Tibial artery (tissue), 4 donors: ENCODE results near the gene RET.

Experiments used
- DNase-seq, 2 donors: peaks; one replicate each; pipeline ENCODE4 v3.0.0-alpha.2; 2019
- H3K27ac ChIP-seq, 2 donors: fragments of 200-600 bp; sonication (generic) in 1 of 2; 1 replicate in 1 of 2; 2 replicates in 1 of 2; pipeline ENCODE4 v1.5.1; 2018 to 2019; ENCODE audit warnings: mild to moderate bottlenecking in 1 of 2
- H3K27me3 ChIP-seq, 2 donors: fragments of 200-600 bp; sonication (generic) in 1 of 2; one replicate each; pipeline versions ENCODE4 v1.5.1 to v1.6.0; 2016 to 2019
- H3K36me3 ChIP-seq, 3 donors: fragments of 200-600 bp; sonication (generic) in 2 of 3; one replicate each; pipeline ENCODE4 v1.5.1; 2016 to 2019; ENCODE audit warnings: mild to moderate bottlenecking in 2 of 3
- H3K4me1 ChIP-seq, 4 donors: fragments of 200-600 bp; sonication (generic) in 2 of 4; 1 replicate in 3 of 4; 2 replicates in 1 of 4; pipeline ENCODE4 v1.5.1; 2016 to 2019
- H3K4me3 ChIP-seq, 2 donors: fragments of 200-600 bp; sonication (generic) in 1 of 2; 1 replicate in 1 of 2; 2 replicates in 1 of 2; pipeline ENCODE4 v1.5.1; 2018 to 2019; ENCODE audit warnings: mild to moderate bottlenecking in 2 of 2
- H3K9me3 ChIP-seq, 3 donors: fragments of 200-600 bp; sonication (generic) in 1 of 3; one replicate each; pipeline ENCODE4 v1.5.1; 2016 to 2019
- CTCF ChIP-seq, 2 experiments: fragments of 200-600 bp in 1 of 2; fragments of 450-650 bp in 1 of 2; IDR thresholded peaks; one replicate each; pipeline ENCODE4 v1.5.1; 2017 to 2019; ENCODE audit warnings: antibody characterized with exemption in 2 of 2, mild to moderate bottlenecking in 1 of 2, moderate library complexity in 1 of 2
- intact Hi-C: fragments of 100-400 bp; cut with DNase I; formaldehyde crosslinking; loops from one replicate; pipeline ENCODE4 v1.15.0; 2023; ENCODE audit warnings: low total_unique reads

Gene RET

GRCh38 chr10:43176271-43176670 is 99.4 kb downstream of the RET start:
- intact Hi-C loops, result no loop called here
- TF ChIP-seq CTCF (IDR thresholded peaks at IDR 0.05), result no peak
- peaks cover 72 to 92% (median 79%) of the 10 kb centered on the region in 3 donors for H3K36me3 ChIP-seq
- no peak overlapping the region for H3K4me3 ChIP-seq
- H3K4me1 ChIP-seq, result no peaks in the 10 kb centered on the region
- H3K9me3 ChIP-seq, result no peaks in the 10 kb centered on the region
- no peak for DNase-seq
- no peaks in the 10 kb centered on the region for H3K27me3 ChIP-seq
- H3K27ac ChIP-seq, result no peak overlapping the region

GRCh38 chr10:43177595-43177994 is 100.7 kb downstream of the RET start:
- intact Hi-C loops, result no loop called here

More at GRCh38 chr10:43177595-43177994, 100.7 kb downstream of the RET start:
- no peaks in the 10 kb centered on the region for H3K4me1 ChIP-seq
- peaks cover 75 to 89% (median 77%) of the 10 kb centered on the region in 3 donors for H3K36me3 ChIP-seq
- no peaks in the 10 kb centered on the region for H3K27me3 ChIP-seq
- DNase-seq, result no peak
- no peaks in the 10 kb centered on the region for H3K9me3 ChIP-seq
- no peak for TF ChIP-seq CTCF (IDR thresholded peaks at IDR 0.05)
- H3K27ac ChIP-seq, result no peak overlapping the region
- no peak overlapping the region for H3K4me3 ChIP-seq
